Adrenal gland (tissue), 5 donors: ENCODE measurements around the gene NFKBIZ.

ENCODE experiments used
- POLR2A ChIP-seq, 2 donors: fragments of 450-650 bp; IDR thresholded peaks; one replicate each; pipeline ENCODE4 v1.6.1; 2017; ENCODE audit warnings: antibody characterized with exemption in 2 of 2, mild to moderate bottlenecking in 2 of 2, moderate library complexity in 1 of 2
- TF ChIP-seq, protein P1 (sequence below), 6 experiments: fragments of 450-650 bp in 4 of 6; fragments of 200-600 bp in 2 of 6; sonication (generic) in 1 of 6; IDR thresholded peaks; 1 replicate in 5 of 6; 2 replicates in 1 of 6; pipeline versions ENCODE4 v1.5.1 to v1.8.0; 2016 to 2021; ENCODE audit warnings: antibody characterized with exemption in 6 of 6, mild to moderate bottlenecking in 2 of 6, moderate library complexity in 1 of 6
- donor health status: DM: no; HTN: no; CAD: no.

DNA sequence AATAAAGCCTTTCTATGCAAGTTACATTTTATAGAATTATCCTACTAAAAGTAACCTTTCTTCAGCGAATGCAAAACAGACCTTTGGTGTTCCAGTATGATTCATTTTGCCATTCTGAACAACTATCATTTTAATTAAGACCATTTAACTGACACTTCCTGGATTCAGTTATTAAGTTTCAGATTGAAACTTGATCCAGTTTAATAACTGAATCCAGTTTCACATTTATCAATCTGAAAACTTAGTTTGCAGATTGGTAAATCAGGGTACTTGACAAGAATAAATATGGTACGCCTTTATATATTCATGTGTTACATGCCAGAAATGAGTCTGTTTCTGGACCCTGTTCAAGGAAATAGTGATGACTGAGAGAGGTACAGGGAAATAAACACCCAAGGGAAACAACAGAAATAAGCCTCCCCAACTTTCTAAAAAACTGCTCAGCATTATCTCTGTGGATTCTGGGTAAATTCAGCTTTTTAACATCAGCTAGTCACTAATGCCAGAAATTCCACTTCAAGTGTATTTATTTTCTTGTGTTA, 23.3 kb upstream of the NFKBIZ start:
- TF ChIP-seq, protein P1, sequence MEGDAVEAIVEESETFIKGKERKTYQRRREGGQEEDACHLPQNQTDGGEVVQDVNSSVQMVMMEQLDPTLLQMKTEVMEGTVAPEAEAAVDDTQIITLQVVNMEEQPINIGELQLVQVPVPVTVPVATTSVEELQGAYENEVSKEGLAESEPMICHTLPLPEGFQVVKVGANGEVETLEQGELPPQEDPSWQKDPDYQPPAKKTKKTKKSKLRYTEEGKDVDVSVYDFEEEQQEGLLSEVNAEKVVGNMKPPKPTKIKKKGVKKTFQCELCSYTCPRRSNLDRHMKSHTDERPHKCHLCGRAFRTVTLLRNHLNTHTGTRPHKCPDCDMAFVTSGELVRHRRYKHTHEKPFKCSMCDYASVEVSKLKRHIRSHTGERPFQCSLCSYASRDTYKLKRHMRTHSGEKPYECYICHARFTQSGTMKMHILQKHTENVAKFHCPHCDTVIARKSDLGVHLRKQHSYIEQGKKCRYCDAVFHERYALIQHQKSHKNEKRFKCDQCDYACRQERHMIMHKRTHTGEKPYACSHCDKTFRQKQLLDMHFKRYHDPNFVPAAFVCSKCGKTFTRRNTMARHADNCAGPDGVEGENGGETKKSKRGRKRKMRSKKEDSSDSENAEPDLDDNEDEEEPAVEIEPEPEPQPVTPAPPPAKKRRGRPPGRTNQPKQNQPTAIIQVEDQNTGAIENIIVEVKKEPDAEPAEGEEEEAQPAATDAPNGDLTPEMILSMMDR (IDR thresholded peaks at IDR 0.05): no peak
- TF ChIP-seq POLR2A (IDR thresholded peaks at IDR 0.05): no peak
